Fibroblast of lung (primary cell): ENCODE data around the gene PAEP.
"Not testable (repeated sequence)": the region's sequence is repeated elsewhere in the genome, so short reads cannot be mapped to it uniquely, and the experiment has no call there.

Source experiments
- EZH2 ChIP-seq: IDR thresholded peaks from 2 replicates; pipeline ENCODE4 v1.5.1; 2012; ENCODE audit warnings: low read length, control low read depth, mild to moderate bottlenecking; ENCODE audit errors: missing control alignments
- TF ChIP-seq, protein P1 (sequence below), 2 donors: IDR thresholded peaks in 1 of 2; conservative IDR thresholded peaks in 1 of 2; 1 replicate in 1 of 2; 2 replicates in 1 of 2; pipeline ENCODE4 v1.5.1; 2011 to 2012; ENCODE audit warnings: low read length in 2 of 2, control low read depth in 1 of 2, inconsistent platforms in 1 of 2, low read depth in 1 of 2, mild to moderate bottlenecking in 1 of 2

DNA sequence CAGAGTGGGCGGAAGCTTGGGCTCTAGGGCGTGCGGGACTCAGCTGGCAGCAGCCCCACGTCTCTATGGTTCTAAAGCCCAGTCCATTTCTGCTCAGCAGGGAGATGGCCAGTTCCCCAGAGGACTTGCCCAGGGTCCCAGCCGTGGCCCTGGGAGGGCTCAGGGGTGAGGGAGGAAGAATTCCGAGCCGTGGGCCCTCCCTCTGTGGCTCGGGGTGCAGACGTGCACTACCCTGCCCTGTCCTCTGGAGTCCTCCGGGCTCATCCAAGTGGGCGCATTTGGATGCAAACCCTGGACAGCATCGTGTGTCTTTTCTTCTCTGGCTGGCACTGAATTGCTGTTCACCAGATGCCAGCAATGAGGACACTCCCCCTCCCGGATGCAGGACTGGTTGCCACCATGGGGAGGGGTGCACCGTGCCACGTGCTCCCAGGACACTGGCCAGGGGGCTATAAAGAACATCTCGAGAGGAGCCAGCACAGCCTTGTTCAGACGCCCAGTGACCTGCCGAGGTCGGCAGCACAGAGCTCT lies 15.8 kb upstream of the PAEP start, which contains the start of gene OBP2A:
- TF ChIP-seq, protein P1, sequence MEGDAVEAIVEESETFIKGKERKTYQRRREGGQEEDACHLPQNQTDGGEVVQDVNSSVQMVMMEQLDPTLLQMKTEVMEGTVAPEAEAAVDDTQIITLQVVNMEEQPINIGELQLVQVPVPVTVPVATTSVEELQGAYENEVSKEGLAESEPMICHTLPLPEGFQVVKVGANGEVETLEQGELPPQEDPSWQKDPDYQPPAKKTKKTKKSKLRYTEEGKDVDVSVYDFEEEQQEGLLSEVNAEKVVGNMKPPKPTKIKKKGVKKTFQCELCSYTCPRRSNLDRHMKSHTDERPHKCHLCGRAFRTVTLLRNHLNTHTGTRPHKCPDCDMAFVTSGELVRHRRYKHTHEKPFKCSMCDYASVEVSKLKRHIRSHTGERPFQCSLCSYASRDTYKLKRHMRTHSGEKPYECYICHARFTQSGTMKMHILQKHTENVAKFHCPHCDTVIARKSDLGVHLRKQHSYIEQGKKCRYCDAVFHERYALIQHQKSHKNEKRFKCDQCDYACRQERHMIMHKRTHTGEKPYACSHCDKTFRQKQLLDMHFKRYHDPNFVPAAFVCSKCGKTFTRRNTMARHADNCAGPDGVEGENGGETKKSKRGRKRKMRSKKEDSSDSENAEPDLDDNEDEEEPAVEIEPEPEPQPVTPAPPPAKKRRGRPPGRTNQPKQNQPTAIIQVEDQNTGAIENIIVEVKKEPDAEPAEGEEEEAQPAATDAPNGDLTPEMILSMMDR (conservative IDR thresholded peaks at IDR 0.05 in 1 of 2, IDR thresholded peaks at IDR 0.05 in 1 of 2; ENCODE audit: low read depth in 1 of 2, low read length in 2 of 2) = not testable (repeated sequence)
- not testable (repeated sequence) for TF ChIP-seq EZH2
